ENCODE results near the gene NOL4L.

GRCh38 chr20:32566379-32567374 lies 18.5 kb downstream of the NOL4L start:
- TF ChIP-seq CTCF (IDR thresholded peaks at IDR 0.05) (no peak), POLR2A (IDR thresholded peaks at IDR 0.05) (no peak)
